Spleen (tissue), 7 donors: ENCODE measurements around the gene RPS6KA2.

ENCODE experiments used
- CTCF ChIP-seq, 11 experiments: fragments of 200-600 bp in 7 of 11; fragments of 450-650 bp in 4 of 11; sonication (generic) in 4 of 11; IDR thresholded peaks in 8 of 11; conservative IDR thresholded peaks in 3 of 11; 1 replicate in 7 of 11; 2 replicates in 4 of 11; pipeline versions ENCODE4 v1.4.0 to v1.8.0; 2016 to 2021; ENCODE audit warnings: antibody characterized with exemption in 11 of 11, inconsistent platforms in 4 of 11, mild to moderate bottlenecking in 1 of 11
- POLR2AphosphoS5 ChIP-seq, 3 donors: sonication (generic); formaldehyde crosslinking; IDR thresholded peaks; one replicate each; pipeline ENCODE4 v1.5.1; 2017; ENCODE audit warnings: antibody characterized with exemption in 3 of 3
- donor health status: DM: no; HTN: no; CAD: no; lungs with moderate emphysema.
- donor health status: DM: no; HTN: no; CAD: no.
- donor health status: DM: no; HTN: no; CAD: no.

GRCh38 chr6:166565084-166565967 is 61.7 kb downstream of the RPS6KA2 start:
- TF ChIP-seq CTCF (IDR thresholded peaks at IDR 0.05 in 8 of 11, conservative IDR thresholded peaks at IDR 0.05 in 3 of 11) (no peak), POLR2AphosphoS5 (IDR thresholded peaks at IDR 0.05) (no peak)
